H1 (cell line): ENCODE results near the gene PTGES.
A peak's percentile ranks its signal among the peaks of the same experiment; 100 is the strongest.

Source experiments
- JUN ChIP-seq: IDR thresholded peaks from 2 replicates; pipeline ENCODE4 v1.6.1; 2011; ENCODE audit warnings: low read depth, mild to moderate bottlenecking, improper control_type of control experiment, low read length
- TF ChIP-seq, protein P1 (sequence below), 3 experiments: IDR thresholded peaks; 1 replicate in 2 of 3; 2 replicates in 1 of 3; pipeline versions ENCODE4 v1.5.1 to v1.6.1; 2011; ENCODE audit warnings: low read length in 3 of 3, mild to moderate bottlenecking in 3 of 3, inconsistent platforms in 2 of 3, low read depth in 1 of 3, moderate library complexity in 1 of 3; ENCODE audit not compliant: insufficient read depth in 1 of 3; ENCODE audit errors: control extremely low read depth in 1 of 3

DNA sequence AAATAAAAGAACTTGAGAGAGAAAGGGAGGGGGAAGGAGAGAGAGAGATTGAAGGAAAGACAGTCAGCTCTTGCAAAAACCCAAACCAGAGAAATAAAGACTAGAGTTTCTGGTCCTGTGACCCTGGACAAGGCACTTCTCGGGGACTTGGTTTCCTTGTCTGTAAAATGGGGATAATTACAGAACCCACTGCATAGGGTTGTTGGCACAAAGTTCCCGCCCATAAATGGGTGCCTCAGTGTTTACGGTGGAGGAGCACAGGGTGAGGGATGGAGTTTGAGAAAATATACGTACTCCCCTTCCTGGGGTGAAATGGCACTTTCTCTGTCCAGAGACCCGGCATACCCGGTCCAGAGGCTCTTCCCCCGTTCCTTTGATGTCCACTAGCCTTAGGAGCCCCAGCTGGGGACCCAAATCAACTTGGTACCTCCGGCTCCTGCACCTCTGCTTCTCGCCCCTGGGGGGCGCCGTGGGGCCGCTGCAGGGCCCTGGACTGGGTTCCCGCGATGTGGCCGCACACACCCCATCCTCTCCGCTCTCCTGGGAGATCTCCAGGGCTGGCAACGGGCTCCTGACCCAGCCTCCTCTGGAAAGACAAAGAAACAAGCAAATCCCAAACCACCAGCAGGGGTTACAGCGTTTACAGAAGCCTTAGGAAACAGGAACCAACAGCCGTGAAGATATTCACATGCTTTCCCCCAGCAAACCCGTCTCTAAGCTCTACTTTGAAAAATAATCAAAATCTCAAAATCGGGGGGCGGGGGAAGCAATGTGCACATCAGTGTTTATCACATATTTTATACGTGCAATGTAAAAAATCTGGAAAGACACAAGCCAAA lies 26.3 kb downstream of the PTGES start:
- TF ChIP-seq, protein P1, sequence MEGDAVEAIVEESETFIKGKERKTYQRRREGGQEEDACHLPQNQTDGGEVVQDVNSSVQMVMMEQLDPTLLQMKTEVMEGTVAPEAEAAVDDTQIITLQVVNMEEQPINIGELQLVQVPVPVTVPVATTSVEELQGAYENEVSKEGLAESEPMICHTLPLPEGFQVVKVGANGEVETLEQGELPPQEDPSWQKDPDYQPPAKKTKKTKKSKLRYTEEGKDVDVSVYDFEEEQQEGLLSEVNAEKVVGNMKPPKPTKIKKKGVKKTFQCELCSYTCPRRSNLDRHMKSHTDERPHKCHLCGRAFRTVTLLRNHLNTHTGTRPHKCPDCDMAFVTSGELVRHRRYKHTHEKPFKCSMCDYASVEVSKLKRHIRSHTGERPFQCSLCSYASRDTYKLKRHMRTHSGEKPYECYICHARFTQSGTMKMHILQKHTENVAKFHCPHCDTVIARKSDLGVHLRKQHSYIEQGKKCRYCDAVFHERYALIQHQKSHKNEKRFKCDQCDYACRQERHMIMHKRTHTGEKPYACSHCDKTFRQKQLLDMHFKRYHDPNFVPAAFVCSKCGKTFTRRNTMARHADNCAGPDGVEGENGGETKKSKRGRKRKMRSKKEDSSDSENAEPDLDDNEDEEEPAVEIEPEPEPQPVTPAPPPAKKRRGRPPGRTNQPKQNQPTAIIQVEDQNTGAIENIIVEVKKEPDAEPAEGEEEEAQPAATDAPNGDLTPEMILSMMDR (IDR thresholded peaks at IDR 0.05; ENCODE audit: control extremely low read depth in 1 of 3, insufficient read depth in 1 of 3, low read depth in 1 of 3, low read length in 3 of 3) = peak; percentile 80 to 96 (median 91)
- no peak for TF ChIP-seq JUN
